SK-N-MC (cell line): ENCODE measurements around the gene SAMD8.

Experiments
- EZH2 ChIP-seq: fragments of 200-600 bp; sonication (generic); IDR thresholded peaks from one replicate; pipeline ENCODE4 v1.6.1; 2017; ENCODE audit warnings: antibody characterized with exemption
- FOXP2 ChIP-seq: optimal IDR thresholded peaks from 2 replicates; pipeline ENCODE3; 2011; ENCODE audit warnings: mild to moderate bottlenecking, moderate library complexity; ENCODE audit not compliant: insufficient read depth; ENCODE audit errors: extremely low read length, control extremely low read depth
- POLR2AphosphoS5 ChIP-seq: IDR thresholded peaks from 2 replicates; pipeline ENCODE4 v1.6.1; 2012; ENCODE audit warnings: mild to moderate bottlenecking, low read depth, low read length, borderline replicate concordance

- TF ChIP-seq EZH2 = no peak
- no peak for TF ChIP-seq POLR2AphosphoS5
- TF ChIP-seq FOXP2 = no peak
Measured at GRCh38 chr10:75220274-75220673, 108.8 kb downstream of the SAMD8 start.
